HG03558 (cell line): ENCODE measurements around the gene ZFAND5.

ENCODE experiments used
- ATAC-seq: cut with Tn5 transposase; IDR thresholded peaks from one replicate; pipeline ENCODE4 v1.9.1; 2021; ENCODE audit warnings: moderate number of reproducible peaks; ENCODE audit not compliant: unreplicated experiment; ENCODE audit errors: extremely low read depth

ZFAND5 gene

GRCh38 chr9:72363908-72364678 lies 915 bp downstream of the ZFAND5 start:
- ATAC-seq = peak; percentile 9

- ATAC-seq = no peak
Measured at GRCh38 chr9:72363236-72363635, 1.8 kb downstream of the ZFAND5 start.

- peak; percentile 28 for ATAC-seq
Measured at GRCh38 chr9:72362680-72363139, 2.3 kb downstream of the ZFAND5 start.

- ATAC-seq = no peak
Measured at GRCh38 chr9:72362118-72362531, 2.9 kb downstream of the ZFAND5 start.

GRCh38 chr9:72361217-72361616 lies 3.8 kb downstream of the ZFAND5 start:
- ATAC-seq = no peak

- no peak for ATAC-seq
Measured at GRCh38 chr9:72360324-72360723, 4.7 kb downstream of the ZFAND5 start.

- no peak for ATAC-seq
Measured at GRCh38 chr9:72356041-72356582, 8.9 kb downstream of the ZFAND5 start.

- no peak for ATAC-seq
Measured at GRCh38 chr9:72355153-72355552, 9.9 kb downstream of the ZFAND5 start.

GRCh38 chr9:72354704-72355103 lies 10.3 kb downstream of the ZFAND5 start:
- ATAC-seq = no peak

GRCh38 chr9:72353455-72354116 lies 11.4 kb downstream of the ZFAND5 start:
- no peak for ATAC-seq

- ATAC-seq = no peak
Measured at GRCh38 chr9:72352911-72353388, 12.1 kb downstream of the ZFAND5 start.

- no peak for ATAC-seq
Measured at GRCh38 chr9:72351538-72352453, 13.2 kb downstream of the ZFAND5 start.

GRCh38 chr9:72349911-72350310 lies 15.1 kb downstream of the ZFAND5 start:
- ATAC-seq = no peak

- no peak for ATAC-seq
Measured at GRCh38 chr9:72349240-72349639, 15.8 kb downstream of the ZFAND5 start.

GRCh38 chr9:72346333-72346732 lies 18.7 kb downstream of the ZFAND5 start:
- ATAC-seq = no peak

- ATAC-seq = no peak
Measured at GRCh38 chr9:72338631-72339030, 26.4 kb downstream of the ZFAND5 start.

- ATAC-seq = no peak
Measured at GRCh38 chr9:72337286-72337685, 27.7 kb downstream of the ZFAND5 start.

- ATAC-seq = no peak
Measured at GRCh38 chr9:72334658-72335337, 30.2 kb downstream of the ZFAND5 start.

GRCh38 chr9:72333709-72334108 lies 31.3 kb downstream of the ZFAND5 start:
- no peak for ATAC-seq

- no peak for ATAC-seq
Measured at GRCh38 chr9:72333197-72333596, 31.8 kb downstream of the ZFAND5 start.
